HFFc6 (cell line): Measurements from ENCODE around the gene DIP2B. TPM values are rescaled to one million over a fixed set of nuclear protein-coding genes. Genes with fewer than 3 reads are reported as not detected.

Experiments
- DNase-seq: peaks from one replicate; pipeline ENCODE4 v3.0.0-alpha.2; 2018
- H3K27ac Mint-ChIP-seq: 2 replicates; pipeline ENCODE4 v1.8.0; 2020; ENCODE audit warnings: mild to moderate bottlenecking, mixed read lengths
- H3K27me3 Mint-ChIP-seq: 2 replicates; pipeline ENCODE4 v1.8.0; 2021; ENCODE audit warnings: mild to moderate bottlenecking, moderate library complexity, mixed read lengths; ENCODE audit not compliant: insufficient read depth
- H3K36me3 Mint-ChIP-seq: 2 replicates; pipeline ENCODE4 v1.8.0; 2021; ENCODE audit warnings: low read depth, mixed read lengths
- H3K4me1 Mint-ChIP-seq: 2 replicates; pipeline ENCODE4 v1.8.0; 2020; ENCODE audit warnings: low read depth, mixed read lengths
- H3K4me3 Mint-ChIP-seq: 2 replicates; pipeline ENCODE4 v1.8.0; 2020; ENCODE audit warnings: mild to moderate bottlenecking, moderate library complexity, mixed read lengths
- H3K9me3 Mint-ChIP-seq: 2 replicates; pipeline ENCODE4 v1.8.0; 2020; ENCODE audit warnings: mild to moderate bottlenecking, mixed read lengths
- CTCF ChIP-seq: fragments of 200-600 bp; sonication (generic); IDR thresholded peaks from 2 replicates; pipeline ENCODE4 v1.5.0; 2021; ENCODE audit warnings: antibody characterized with exemption, mild to moderate bottlenecking
- total RNA-seq, 6 experiments: library from RNA; stranded (reverse); fragmentation: NEBNext Ultra II Directional; extraction: Animal tissue kit (Norgen Biotek cat#: 25700); gene quantifications; 2 replicates in 1 of 6; 3 replicates in 5 of 6; pipeline ENCODE4 v1.2.3, GENCODE V29; 2021

The DIP2B gene
- total RNA-seq, 6 experiments from 2014 or later, result 17.4 to 24.7 (median 20.6) TPM

- no peaks in the 10 kb centered on the region for H3K9me3 Mint-ChIP-seq
- no peak overlapping the region for H3K27ac Mint-ChIP-seq
- H3K4me3 Mint-ChIP-seq, result no peak overlapping the region
- H3K27me3 Mint-ChIP-seq, result no peaks in the 10 kb centered on the region; the same call in 1 of the 2 replicates
- TF ChIP-seq CTCF, result no peak
- DNase-seq, result no peak
- peaks cover 3% of the 10 kb centered on the region; the same call in 1 of the 2 replicates for H3K4me1 Mint-ChIP-seq
- H3K36me3 Mint-ChIP-seq, result peaks cover 28% of the 10 kb centered on the region
These were observed 241.6 kb downstream of the DIP2B start for GRCh38 chr12:50746431-50746830.

GRCh38 chr12:50747817-50748216, 243.0 kb downstream of the DIP2B start:
- Mint-ChIP-seq H3K27ac (no peak overlapping the region), H3K36me3 (peaks cover 22% of the 10 kb centered on the region), H3K27me3 (no peaks in the 10 kb centered on the region; the same call in none of the 2 replicates), H3K4me3 (no peak overlapping the region), H3K4me1 (peaks cover 17% of the 10 kb centered on the region), H3K9me3 (no peaks in the 10 kb centered on the region)
- TF ChIP-seq CTCF, result no peak
- DNase-seq, result no peak

GRCh38 chr12:50749459-50749882, 244.7 kb downstream of the DIP2B start:
- Mint-ChIP-seq H3K36me3 (peaks cover 16% of the 10 kb centered on the region), H3K4me3 (no peak overlapping the region), H3K27ac (no peak overlapping the region), H3K27me3 (no peaks in the 10 kb centered on the region; the same call in none of the 2 replicates), H3K4me1 (peaks cover 17% of the 10 kb centered on the region), H3K9me3 (no peaks in the 10 kb centered on the region)
- no peak for TF ChIP-seq CTCF
- DNase-seq, result no peak

- no peak for DNase-seq
- H3K27ac Mint-ChIP-seq, result no peak overlapping the region; the same call in 1 of the 2 replicates
- TF ChIP-seq CTCF, result no peak
- H3K36me3 Mint-ChIP-seq, result peaks cover 14% of the 10 kb centered on the region
- H3K27me3 Mint-ChIP-seq, result no peaks in the 10 kb centered on the region; the same call in none of the 2 replicates
- H3K4me3 Mint-ChIP-seq, result no peak overlapping the region
- peaks cover 17% of the 10 kb centered on the region for H3K4me1 Mint-ChIP-seq
- no peaks in the 10 kb centered on the region for H3K9me3 Mint-ChIP-seq
These were observed 245.6 kb downstream of the DIP2B start for GRCh38 chr12:50750366-50750765.

GRCh38 chr12:50751948-50752721, 247.3 kb downstream of the DIP2B start:
- no peaks in the 10 kb centered on the region; the same call in none of the 2 replicates for H3K27me3 Mint-ChIP-seq
- no peaks in the 10 kb centered on the region for H3K9me3 Mint-ChIP-seq
- DNase-seq, result no peak
- peak overlapping the region; percentile 14; the same call in 1 of the 2 replicates for H3K27ac Mint-ChIP-seq
- H3K4me3 Mint-ChIP-seq, result peak overlapping the region; percentile 1; the same call in 1 of the 2 replicates
- H3K4me1 Mint-ChIP-seq, result peaks cover 17% of the 10 kb centered on the region
- H3K36me3 Mint-ChIP-seq, result peaks cover 10% of the 10 kb centered on the region
- TF ChIP-seq CTCF, result no peak
